NOMO-1 treated with DMSO at 0.1 percent for 48 hours (cell line): ENCODE data around the gene PDCD7.
"Not testable (repeated sequence)": the region's sequence is repeated elsewhere in the genome, so short reads cannot be mapped to it uniquely, and the experiment has no call there.

Experiments
- DNase-seq: peaks from one replicate; lab custom pipeline; 2025; ENCODE audit not compliant: unreplicated experiment; lab: John Stamatoyannopoulos, UW

Gene PDCD7

GRCh38 chr15:65132878-65133547, 595 bp downstream of the PDCD7 start:
- DNase-seq = peak; percentile 15

GRCh38 chr15:65130941-65131340, 2.7 kb downstream of the PDCD7 start:
- DNase-seq = no peak

GRCh38 chr15:65115542-65115941, 18.1 kb downstream of the PDCD7 start:
- no peak for DNase-seq

GRCh38 chr15:65115086-65115485, 18.5 kb downstream of the PDCD7 start, which contains the start of gene UBAP1L:
Gene UBAP1L, minus strand, starts transcription at chr15:65115200. Its CDS starts 8,985 bp downstream, at chr15:65106215.
- no peak for DNase-seq

- DNase-seq = no peak
Observed at GRCh38 chr15:65110676-65111292, 22.8 kb downstream of the PDCD7 start.

- no peak for DNase-seq
Observed at GRCh38 chr15:65106011-65106590, 27.5 kb downstream of the PDCD7 start.

GRCh38 chr15:65105038-65105437, 28.6 kb downstream of the PDCD7 start:
- no peak for DNase-seq

- no peak for DNase-seq
Observed at GRCh38 chr15:65102912-65103311, 30.7 kb downstream of the PDCD7 start.

GRCh38 chr15:65101891-65102708, 31.5 kb downstream of the PDCD7 start:
- DNase-seq = no peak

- DNase-seq = peak; percentile 65
Observed at GRCh38 chr15:65101411-65101890, 32.2 kb downstream of the PDCD7 start.

GRCh38 chr15:65100442-65100841, 33.2 kb downstream of the PDCD7 start:
- DNase-seq = no peak

- DNase-seq = not testable (repeated sequence)
Observed at GRCh38 chr15:65099801-65100200, 33.8 kb downstream of the PDCD7 start.

GRCh38 chr15:65099336-65099735, 34.3 kb downstream of the PDCD7 start:
- DNase-seq = no peak

GRCh38 chr15:65097651-65098263, 35.9 kb downstream of the PDCD7 start:
- DNase-seq = no peak

GRCh38 chr15:65096481-65097385, 36.9 kb downstream of the PDCD7 start:
- no peak for DNase-seq

GRCh38 chr15:65095747-65096104, 37.9 kb downstream of the PDCD7 start:
- no peak for DNase-seq

- no peak for DNase-seq
Observed at GRCh38 chr15:65095011-65095746, 38.4 kb downstream of the PDCD7 start.

GRCh38 chr15:65094294-65094995, 39.2 kb downstream of the PDCD7 start:
- DNase-seq = no peak

- DNase-seq = not testable (repeated sequence)
Observed at GRCh38 chr15:65093793-65094170, 39.8 kb downstream of the PDCD7 start.
